ENCODE measurements around the gene SMYD2.

- TF ChIP-seq TAF1 (IDR thresholded peaks at IDR 0.05; ENCODE audit: low read depth) (no peak), EP300 (conservative IDR thresholded peaks at IDR 0.05; ENCODE audit: poor library complexity, severe bottlenecking) (no peak), CTCF (IDR thresholded peaks at IDR 0.05; ENCODE audit: poor library complexity, severe bottlenecking) (peak; percentile 91), SMC3 (conservative IDR thresholded peaks at IDR 0.05; ENCODE audit: poor library complexity) (peak; percentile 85), POLR2AphosphoS5 (IDR thresholded peaks at IDR 0.05) (no peak), REST (IDR thresholded peaks at IDR 0.05; ENCODE audit: borderline replicate concordance) (no peak), RAD21 (conservative IDR thresholded peaks at IDR 0.05) (peak; percentile 85), EZH2 (IDR thresholded peaks at IDR 0.05; ENCODE audit: borderline replicate concordance, insufficient read depth, low read length, poor library complexity, severe bottlenecking) (no peak), MXI1 (conservative IDR thresholded peaks at IDR 0.05; ENCODE audit: poor library complexity, severe bottlenecking) (no peak)
Measured at GRCh38 chr1:214261206-214262123, 19.5 kb upstream of the SMYD2 start.

All from neural cell (in vitro differentiated cells).